ENCODE measurements around the gene ABCA8.

Gene ABCA8

GRCh38 chr17:68820476-68820824 lies 134.7 kb downstream of the ABCA8 start:
- H3K36me3 ChIP-seq = no peaks in the 10 kb centered on the region
- H3K27me3 ChIP-seq = no peaks in the 10 kb centered on the region
- H3K27ac ChIP-seq = no peak overlapping the region
- H3K9me3 ChIP-seq = no peaks in the 10 kb centered on the region
- no peak for TF ChIP-seq CTCF (IDR thresholded peaks at IDR 0.05)
- H3K4me3 ChIP-seq (ENCODE audit: low read depth in 1 of 2, low read length in 1 of 2) = no peak overlapping the region
- H3K4me1 ChIP-seq (ENCODE audit: control insufficient read depth in 1 of 2, insufficient read depth in 1 of 2, low read depth in 1 of 2, low read length in 1 of 2) = no peaks in the 10 kb centered on the region

- no peaks in the 10 kb centered on the region for H3K9me3 ChIP-seq
- H3K4me1 ChIP-seq (ENCODE audit: control insufficient read depth in 1 of 2, insufficient read depth in 1 of 2, low read depth in 1 of 2, low read length in 1 of 2) = no peaks in the 10 kb centered on the region
- no peak for TF ChIP-seq CTCF (IDR thresholded peaks at IDR 0.05)
- no peak overlapping the region for H3K4me3 ChIP-seq (ENCODE audit: low read depth in 1 of 2, low read length in 1 of 2)
- no peaks in the 10 kb centered on the region for H3K36me3 ChIP-seq
- H3K27me3 ChIP-seq = no peaks in the 10 kb centered on the region
- H3K27ac ChIP-seq = no peak overlapping the region
Measured at GRCh38 chr17:68819465-68819864, 135.7 kb downstream of the ABCA8 start.

Data from neutrophil (primary cell).